C4-2B (cell line): ENCODE data around the gene OTUD6A.

Experiments used
- H3K27ac ChIP-seq: fragments of 450-650 bp; 2 replicates; pipeline ENCODE4 v1.5.1; 2017
- ZFX ChIP-seq: fragments of 450-650 bp; IDR thresholded peaks from 2 replicates; pipeline ENCODE4 v1.6.1; 2017
- TF ChIP-seq, protein P1 (sequence below): fragments of 450-650 bp; conservative IDR thresholded peaks from 2 replicates; pipeline ENCODE4 v1.5.1; 2017; ENCODE audit warnings: mild to moderate bottlenecking

The OTUD6A gene

DNA sequence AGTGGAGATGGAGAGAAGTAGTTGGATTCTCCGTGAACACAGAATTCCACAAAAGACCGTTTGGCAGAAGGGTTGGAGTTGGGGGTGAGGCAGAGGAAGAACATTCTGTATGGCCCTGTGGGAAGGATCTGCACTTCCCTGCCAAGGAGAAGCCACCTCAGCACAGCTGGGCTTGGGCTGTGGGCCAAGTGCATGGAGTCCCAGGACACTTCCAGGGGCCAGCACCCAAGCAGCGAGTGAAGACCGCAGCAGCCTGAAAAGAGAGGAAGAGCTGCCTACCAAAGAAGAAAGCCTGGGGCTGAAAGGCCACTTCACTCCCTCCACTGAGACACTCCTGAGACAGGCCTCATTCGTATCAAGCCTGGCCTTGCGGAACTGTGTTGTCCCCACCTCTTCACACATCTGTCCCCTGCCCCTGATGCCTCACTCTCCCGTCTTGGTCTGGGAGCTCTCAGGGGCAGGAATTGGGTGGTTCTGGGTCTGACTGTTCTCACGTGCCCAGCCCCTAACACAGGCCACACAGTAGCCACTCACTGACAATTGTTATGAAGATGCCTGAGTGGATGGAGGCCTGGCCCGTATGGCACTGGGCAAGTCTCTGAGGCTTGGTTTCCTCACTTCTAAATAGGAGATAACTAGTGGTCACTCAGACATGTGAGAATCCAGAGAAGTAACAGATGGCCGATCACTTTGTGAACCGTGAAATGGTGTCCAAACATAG is 9.2 kb upstream of the OTUD6A start:
- no peak overlapping the region for H3K27ac ChIP-seq
- no peak for TF ChIP-seq ZFX
- TF ChIP-seq, protein P1, sequence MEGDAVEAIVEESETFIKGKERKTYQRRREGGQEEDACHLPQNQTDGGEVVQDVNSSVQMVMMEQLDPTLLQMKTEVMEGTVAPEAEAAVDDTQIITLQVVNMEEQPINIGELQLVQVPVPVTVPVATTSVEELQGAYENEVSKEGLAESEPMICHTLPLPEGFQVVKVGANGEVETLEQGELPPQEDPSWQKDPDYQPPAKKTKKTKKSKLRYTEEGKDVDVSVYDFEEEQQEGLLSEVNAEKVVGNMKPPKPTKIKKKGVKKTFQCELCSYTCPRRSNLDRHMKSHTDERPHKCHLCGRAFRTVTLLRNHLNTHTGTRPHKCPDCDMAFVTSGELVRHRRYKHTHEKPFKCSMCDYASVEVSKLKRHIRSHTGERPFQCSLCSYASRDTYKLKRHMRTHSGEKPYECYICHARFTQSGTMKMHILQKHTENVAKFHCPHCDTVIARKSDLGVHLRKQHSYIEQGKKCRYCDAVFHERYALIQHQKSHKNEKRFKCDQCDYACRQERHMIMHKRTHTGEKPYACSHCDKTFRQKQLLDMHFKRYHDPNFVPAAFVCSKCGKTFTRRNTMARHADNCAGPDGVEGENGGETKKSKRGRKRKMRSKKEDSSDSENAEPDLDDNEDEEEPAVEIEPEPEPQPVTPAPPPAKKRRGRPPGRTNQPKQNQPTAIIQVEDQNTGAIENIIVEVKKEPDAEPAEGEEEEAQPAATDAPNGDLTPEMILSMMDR, result no peak

DNA sequence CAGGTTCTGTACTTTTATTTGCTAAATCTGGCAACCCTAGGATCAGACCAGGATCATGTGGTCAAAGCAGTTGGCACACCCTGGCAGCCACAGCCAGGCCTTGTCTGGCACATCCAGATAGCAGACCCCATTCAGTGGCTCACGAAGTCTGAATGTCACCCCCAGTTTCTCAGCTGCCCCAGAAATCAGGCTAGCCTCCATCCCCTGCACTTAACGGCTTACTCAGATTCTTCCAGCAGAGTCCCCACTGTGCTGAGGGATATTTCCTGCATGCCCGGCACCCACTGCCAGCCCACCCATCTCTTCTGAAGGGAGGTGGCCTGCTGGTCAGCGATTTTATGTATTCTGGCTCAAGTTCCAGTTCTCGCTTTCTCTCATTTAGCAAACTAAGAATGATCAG is 7.9 kb upstream of the OTUD6A start:
- H3K27ac ChIP-seq, result no peak overlapping the region
- TF ChIP-seq ZFX, result no peak
- TF ChIP-seq, protein P1, result no peak

DNA sequence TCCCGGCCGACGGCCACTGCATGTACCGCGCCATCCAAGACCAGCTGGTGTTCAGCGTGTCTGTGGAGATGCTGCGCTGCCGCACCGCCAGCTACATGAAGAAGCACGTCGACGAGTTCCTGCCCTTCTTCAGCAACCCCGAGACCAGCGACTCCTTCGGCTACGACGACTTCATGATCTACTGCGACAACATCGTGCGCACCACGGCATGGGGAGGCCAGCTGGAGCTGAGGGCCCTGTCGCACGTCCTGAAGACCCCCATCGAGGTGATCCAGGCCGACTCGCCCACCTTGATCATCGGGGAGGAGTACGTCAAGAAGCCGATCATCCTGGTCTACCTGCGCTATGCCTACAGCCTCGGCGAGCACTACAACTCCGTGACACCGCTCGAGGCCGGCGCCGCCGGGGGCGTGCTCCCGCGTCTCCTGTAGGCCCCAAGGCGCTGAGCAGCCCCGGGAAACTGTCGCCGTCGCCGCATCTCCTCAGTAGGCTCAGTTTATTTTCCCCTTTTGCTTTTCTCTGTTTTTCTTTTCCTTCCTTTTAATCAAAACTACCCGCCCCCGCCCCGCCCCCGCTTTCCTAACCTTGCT is 799 bp downstream of the OTUD6A start:
- TF ChIP-seq, protein P1, result no peak
- TF ChIP-seq ZFX, result no peak
- no peak overlapping the region for H3K27ac ChIP-seq

DNA sequence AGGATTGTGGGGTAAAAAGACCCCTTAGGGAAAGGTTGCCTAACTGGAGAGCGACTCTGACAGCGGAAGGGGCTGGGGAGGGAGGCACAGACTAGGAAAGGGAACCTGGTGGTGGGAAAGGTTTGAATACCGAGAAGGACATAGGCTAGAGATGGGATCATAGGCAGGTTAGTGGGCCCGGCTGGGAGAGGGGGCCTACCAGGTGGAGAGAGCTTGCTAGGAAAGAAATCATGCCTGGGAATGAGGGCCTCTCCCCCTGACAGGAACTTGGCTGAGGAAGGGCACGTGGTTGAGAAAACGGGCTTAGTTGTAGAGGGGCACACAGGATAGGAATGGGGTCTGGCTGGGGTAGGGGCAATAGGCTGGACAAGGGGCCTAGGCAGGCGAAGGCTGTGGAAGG is 4.4 kb downstream of the OTUD6A start:
- TF ChIP-seq, protein P1, result no peak
- no peak for TF ChIP-seq ZFX
- H3K27ac ChIP-seq, result no peak overlapping the region

DNA sequence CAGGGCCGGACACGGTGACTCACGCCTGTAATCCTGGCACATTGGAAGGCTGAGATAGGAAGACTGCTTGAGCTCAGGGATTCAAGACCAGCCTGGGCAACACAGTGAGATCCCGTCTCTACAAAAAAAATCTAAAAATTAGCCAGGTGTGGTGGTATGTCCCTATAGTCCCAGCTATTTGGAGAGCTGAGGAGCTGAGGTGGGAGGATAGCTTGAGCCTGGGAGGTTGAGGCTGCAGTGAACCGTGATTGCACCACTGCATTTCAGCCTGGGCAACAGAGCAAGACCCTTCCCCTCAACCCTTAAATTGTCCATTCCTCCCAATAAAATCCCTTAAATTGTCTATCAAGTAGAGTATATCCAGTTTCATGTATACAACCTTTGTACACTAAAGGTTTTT is 17.0 kb downstream of the OTUD6A start:
- H3K27ac ChIP-seq, result no peak overlapping the region
- no peak for TF ChIP-seq ZFX
- TF ChIP-seq, protein P1, result no peak

DNA sequence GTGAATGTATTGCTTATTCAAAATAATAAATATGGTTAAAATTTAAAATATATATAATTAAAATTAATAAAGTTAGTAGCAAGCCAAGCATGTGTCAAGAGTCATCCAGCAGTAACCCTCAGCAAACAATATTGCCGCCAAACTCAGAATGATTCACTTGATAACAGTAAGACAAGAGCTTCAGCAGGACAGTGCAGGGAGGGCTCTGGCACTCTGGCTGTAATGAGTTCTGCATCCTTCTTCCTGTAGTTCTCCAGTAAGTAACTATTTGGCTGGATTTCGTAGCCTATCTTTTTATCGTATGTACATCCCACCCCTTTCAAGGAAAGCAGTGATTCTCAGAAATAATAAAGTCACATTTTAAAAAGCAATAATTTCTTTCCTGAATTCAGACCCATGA is 17.6 kb downstream of the OTUD6A start:
- H3K27ac ChIP-seq, result no peak overlapping the region
- TF ChIP-seq, protein P1, result no peak
- TF ChIP-seq ZFX, result no peak

DNA sequence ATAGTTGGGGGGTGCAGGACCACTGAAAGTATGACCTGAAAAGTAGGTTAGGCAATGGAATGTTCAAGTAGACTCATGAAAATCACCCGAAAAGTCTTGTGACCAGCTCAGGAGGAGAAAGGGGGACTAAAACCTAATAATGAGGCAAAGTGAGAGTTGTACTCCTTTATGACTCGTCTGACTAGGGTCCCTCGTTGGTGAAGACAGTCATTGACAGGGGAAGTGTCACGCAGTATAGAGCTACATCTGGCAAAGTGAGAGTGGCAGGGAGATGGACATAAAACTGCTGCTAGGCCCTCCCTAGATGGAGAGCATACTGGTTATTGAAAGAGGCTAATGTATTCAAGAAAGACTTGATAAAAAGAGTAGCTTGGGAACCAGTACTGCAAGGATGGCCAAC is 20.5 kb downstream of the OTUD6A start:
- H3K27ac ChIP-seq, result no peak overlapping the region
- no peak for TF ChIP-seq ZFX
- TF ChIP-seq, protein P1, result no peak
